BJ (cell line): ENCODE results near the gene BLOC1S3. TPM values are rescaled to one million over a fixed set of nuclear protein-coding genes. Genes with fewer than 3 reads are reported as not detected.

Experiments
- CTCF ChIA-PET: fragments of 350-600 bp; formaldehyde crosslinking; extraction: SDS; loops from one replicate; lab custom pipeline; 2021; ENCODE audit warnings: antibody characterized with exemption, inconsistent platforms; lab: Yijun Ruan, JAX
- POLR2A ChIA-PET: fragments of 300-600 bp; sonication (Branson Sonifier 250); formaldehyde crosslinking; extraction: SDS; loops from one replicate; lab custom pipeline; 2021; ENCODE audit warnings: antibody characterized with exemption; lab: Charles Lee
- DNase-seq: peaks from one replicate; pipeline ENCODE4 v3.0.0-alpha.2; 2011; ENCODE audit warnings: low read depth
- H3K27me3 ChIP-seq: 2 replicates; pipeline ENCODE4 v1.6.0; 2011; ENCODE audit warnings: low read length; ENCODE audit not compliant: control insufficient read depth, insufficient read depth
- H3K36me3 ChIP-seq: 2 replicates; pipeline ENCODE4 v1.5.1; 2011; ENCODE audit warnings: low read length; ENCODE audit not compliant: control insufficient read depth, insufficient read depth
- H3K4me3 ChIP-seq: 2 replicates; pipeline ENCODE4 v1.5.1; 2011; ENCODE audit warnings: low read depth, mild to moderate bottlenecking, control low read depth, low read length
- CTCF ChIP-seq: IDR thresholded peaks from 2 replicates; pipeline ENCODE4 v1.5.1; 2011; ENCODE audit warnings: low read depth, mild to moderate bottlenecking, control low read depth, inconsistent platforms, low read length, moderate library complexity; ENCODE audit not compliant: insufficient read depth
- polyA plus RNA-seq: library from polyadenylated mRNA; depleted of rRNA; stranded (reverse); fragments of >200 nt; gene quantifications from 2 replicates; pipeline ENCODE4 v1.2.3, GENCODE V29; 2011

Gene BLOC1S3
- polyA plus RNA-seq, 1 experiment = 8.3 TPM

- Histone ChIP-seq H3K27me3 (no peaks in the 10 kb centered on the region), H3K4me3 (no peak overlapping the region), H3K36me3 (no peaks in the 10 kb centered on the region)
- POLR2A ChIA-PET = no interaction called here
- DNase-seq = no peak
- no peak for TF ChIP-seq CTCF
- CTCF ChIA-PET = no interaction called here
Measured at GRCh38 chr19:45205810-45206209, 27.2 kb downstream of the BLOC1S3 start.

- CTCF ChIA-PET = interaction anchor here (0.8 kb wide), 1 partner anchor 9 kb away, joined by 3 read pairs; no protein-coding TSS in a partner anchor
Measured at GRCh38 chr19:45206328-45206727, 27.7 kb downstream of the BLOC1S3 start.

GRCh38 chr19:45211751-45212381 lies 33.3 kb downstream of the BLOC1S3 start:
- CTCF ChIA-PET = interaction anchor here (1.4 kb wide), 1 partner anchor 12 kb away, joined by 5 read pairs; no protein-coding TSS in a partner anchor
- no peak for DNase-seq
- H3K36me3 ChIP-seq = no peaks in the 10 kb centered on the region
- POLR2A ChIA-PET = no interaction called here
- TF ChIP-seq CTCF = no peak
- no peak overlapping the region for H3K4me3 ChIP-seq
- no peaks in the 10 kb centered on the region; the same call in 1 of the 2 replicates for H3K27me3 ChIP-seq

More at GRCh38 chr19:45206328-45206727, 27.7 kb downstream of the BLOC1S3 start:
- H3K36me3 ChIP-seq = no peaks in the 10 kb centered on the region
- H3K27me3 ChIP-seq = no peaks in the 10 kb centered on the region
- no peak for TF ChIP-seq CTCF
- POLR2A ChIA-PET = no interaction called here
- DNase-seq = no peak
- no peak overlapping the region for H3K4me3 ChIP-seq

- TF ChIP-seq CTCF = no peak
- DNase-seq = no peak
- ChIA-PET CTCF (interaction anchor here (1.0 kb wide), 1 partner anchor 37 kb away, joined by 4 read pairs; no protein-coding TSS in a partner anchor), POLR2A (no interaction called here)
- Histone ChIP-seq H3K4me3 (no peak overlapping the region), H3K27me3 (peaks cover 9% of the 10 kb centered on the region), H3K36me3 (no peaks in the 10 kb centered on the region)
Measured at GRCh38 chr19:45213031-45213430, 34.4 kb downstream of the BLOC1S3 start.

- no peak for DNase-seq
- H3K4me3 ChIP-seq = no peak overlapping the region
- peaks cover 14% of the 10 kb centered on the region for H3K27me3 ChIP-seq
- POLR2A ChIA-PET = no interaction called here
- CTCF ChIA-PET = no interaction called here
- no peak for TF ChIP-seq CTCF
- no peaks in the 10 kb centered on the region for H3K36me3 ChIP-seq
Measured at GRCh38 chr19:45215391-45216191, 37.0 kb downstream of the BLOC1S3 start.
